CD4-positive, alpha-beta T cell treated with Interleukin-17A for 1 hour (primary cell): ENCODE data around the gene RAB17.

Source experiments
- DNase-seq: peaks from one replicate; pipeline ENCODE4 v3.0.0-alpha.2; 2020

Gene RAB17

GRCh38 chr2:237590272-237591140 is at the start of gene RAB17:
RAB17 (minus strand) TSS chr2:237590734; CDS start chr2:237586154, 4,580 bp downstream.
- DNase-seq, result no peak

- DNase-seq, result no peak
Observed at GRCh38 chr2:237639836-237640220, 49.3 kb upstream of the RAB17 start.

- DNase-seq, result no peak
Observed at GRCh38 chr2:237639052-237639835, 48.7 kb upstream of the RAB17 start.

GRCh38 chr2:237638176-237638575 is 47.6 kb upstream of the RAB17 start:
- DNase-seq, result no peak

- DNase-seq, result no peak
Observed at GRCh38 chr2:237637429-237638135, 47.0 kb upstream of the RAB17 start.

GRCh38 chr2:237636578-237636977 is 46.0 kb upstream of the RAB17 start:
- no peak for DNase-seq

- DNase-seq, result no peak
Observed at GRCh38 chr2:237633061-237633561, 42.6 kb upstream of the RAB17 start.

- DNase-seq, result no peak
Observed at GRCh38 chr2:237631801-237632585, 41.5 kb upstream of the RAB17 start.

- DNase-seq, result no peak
Observed at GRCh38 chr2:237631007-237631785, 40.7 kb upstream of the RAB17 start.

- no peak for DNase-seq
Observed at GRCh38 chr2:237630216-237631000, 39.9 kb upstream of the RAB17 start.

- DNase-seq, result no peak
Observed at GRCh38 chr2:237629739-237630138, 39.2 kb upstream of the RAB17 start.

- DNase-seq, result no peak
Observed at GRCh38 chr2:237629188-237629534, 38.6 kb upstream of the RAB17 start.

- no peak for DNase-seq
Observed at GRCh38 chr2:237628247-237629187, 38.0 kb upstream of the RAB17 start.

GRCh38 chr2:237627441-237628246 is 37.1 kb upstream of the RAB17 start, which contains the start of gene LRRFIP1:
LRRFIP1 (plus strand) TSS chr2:237627587; CDS start chr2:237627645, 58 bp downstream.
- no peak for DNase-seq

GRCh38 chr2:237626813-237627440 is 36.4 kb upstream of the RAB17 start:
- DNase-seq, result no peak

- DNase-seq, result no peak
Observed at GRCh38 chr2:237625777-237626176, 35.2 kb upstream of the RAB17 start.

GRCh38 chr2:237625216-237625705 is 34.7 kb upstream of the RAB17 start:
- DNase-seq, result no peak

GRCh38 chr2:237624565-237624964 is 34.0 kb upstream of the RAB17 start:
- no peak for DNase-seq
